ENCODE measurements around the gene RAPH1.

DNA sequence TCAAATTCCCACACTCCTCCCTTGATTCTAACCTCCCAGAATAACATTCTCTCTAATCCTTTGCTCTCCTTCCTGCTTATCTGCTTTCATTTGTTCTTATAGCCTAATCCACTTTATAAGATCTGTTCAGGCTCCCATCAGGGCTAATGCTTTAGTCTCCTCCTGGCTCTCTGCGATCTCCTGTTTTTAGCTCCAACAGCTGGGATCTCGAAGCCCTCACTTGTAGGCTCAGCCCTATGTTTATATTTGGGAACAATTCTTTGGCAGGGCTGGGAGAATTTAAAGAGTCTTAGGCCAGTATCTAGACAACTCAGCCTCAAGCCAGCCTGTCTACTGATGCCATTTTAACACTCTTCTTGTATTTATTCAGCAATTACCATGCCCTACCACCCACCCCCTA lies 27.2 kb upstream of the RAPH1 start:
- TF ChIP-seq, protein P1, sequence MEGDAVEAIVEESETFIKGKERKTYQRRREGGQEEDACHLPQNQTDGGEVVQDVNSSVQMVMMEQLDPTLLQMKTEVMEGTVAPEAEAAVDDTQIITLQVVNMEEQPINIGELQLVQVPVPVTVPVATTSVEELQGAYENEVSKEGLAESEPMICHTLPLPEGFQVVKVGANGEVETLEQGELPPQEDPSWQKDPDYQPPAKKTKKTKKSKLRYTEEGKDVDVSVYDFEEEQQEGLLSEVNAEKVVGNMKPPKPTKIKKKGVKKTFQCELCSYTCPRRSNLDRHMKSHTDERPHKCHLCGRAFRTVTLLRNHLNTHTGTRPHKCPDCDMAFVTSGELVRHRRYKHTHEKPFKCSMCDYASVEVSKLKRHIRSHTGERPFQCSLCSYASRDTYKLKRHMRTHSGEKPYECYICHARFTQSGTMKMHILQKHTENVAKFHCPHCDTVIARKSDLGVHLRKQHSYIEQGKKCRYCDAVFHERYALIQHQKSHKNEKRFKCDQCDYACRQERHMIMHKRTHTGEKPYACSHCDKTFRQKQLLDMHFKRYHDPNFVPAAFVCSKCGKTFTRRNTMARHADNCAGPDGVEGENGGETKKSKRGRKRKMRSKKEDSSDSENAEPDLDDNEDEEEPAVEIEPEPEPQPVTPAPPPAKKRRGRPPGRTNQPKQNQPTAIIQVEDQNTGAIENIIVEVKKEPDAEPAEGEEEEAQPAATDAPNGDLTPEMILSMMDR (IDR thresholded peaks at IDR 0.05), result no peak
- TF ChIP-seq POLR2A (IDR thresholded peaks at IDR 0.05), result no peak
